ENCODE measurements around the gene PARD6G. TPM values are rescaled to one million over a fixed set of nuclear protein-coding genes. Genes with fewer than 3 reads are reported as not detected.
"Not testable (repeated sequence)": the region's sequence is repeated elsewhere in the genome, so short reads cannot be mapped to it uniquely, and the experiment has no call there.

Gene PARD6G
- total and polyA plus RNA-seq, 2 of the 13 experiments (the other 11 are each of a cell fraction or from before 2014, with no cell fraction given), result 3.6 to 7.4 TPM

GRCh38 chr18:80258640-80259039 lies 11.3 kb upstream of the PARD6G start (continued):
- no peak for TF ChIP-seq TIGD3 (CRISPR knock-in tag; IDR thresholded peaks at IDR 0.05; ENCODE audit: borderline replicate concordance)

GRCh38 chr18:80257579-80258543 lies 10.5 kb upstream of the PARD6G start:
- H3K36me3 ChIP-seq (replicated peaks in 1 of 2; ENCODE audit: control insufficient read depth in 1 of 2, insufficient read depth in 2 of 2, low read length in 2 of 2); H4K20me1 ChIP-seq (ENCODE audit: insufficient read depth, low read length); H3K9me3 ChIP-seq (ENCODE audit: low read length); H3K27me3 ChIP-seq (ENCODE audit: control insufficient read depth in 1 of 2, insufficient read depth in 2 of 2, low read length in 2 of 2); in situ Hi-C loops (cut with HindIII; ENCODE audit: extremely low pct_ligation_motif_present, low pct_unique_long_range_greater_than_20kb); H3K4me1 ChIP-seq (ENCODE audit: insufficient read depth, low read length); H2AFZ ChIP-seq (ENCODE audit: low read length); H3K9ac ChIP-seq (ENCODE audit: insufficient read depth, low read depth, low read length); intact Hi-C loops (cut with micrococcal nuclease; ENCODE audit: unreplicated experiment); BruUV-seq (replicated peaks); H3K27ac ChIP-seq (ENCODE audit: extremely low read length, insufficient read depth, low read length); H3K79me2 ChIP-seq (ENCODE audit: insufficient read depth, low read length); H3K4me3 ChIP-seq (replicated peaks in 1 of 3; ENCODE audit: insufficient read depth in 1 of 3, low read depth in 2 of 3, low read length in 3 of 3); H3K4me2 ChIP-seq (ENCODE audit: low read depth, low read length); TF ChIP-seq CREB1, ATF7 (CRISPR knock-in tag; IDR thresholded peaks at IDR 0.05): not testable (repeated sequence)
- ATAC-seq, result peak; percentile 67
- peak; percentile 55 for DNase-seq (ENCODE audit: low spot score)
- POLR2A ChIA-PET, result interaction anchor here (1.7 kb wide), 1 partner anchor 57 kb away, joined by 4 read pairs; no protein-coding TSS in a partner anchor
- 46% methylated on average over 12 of the region's 12 CpGs for WGBS (ENCODE audit: low lambda C conversion rate)
- CTCF ChIA-PET (ENCODE audit: low intra/inter-chr PET ratio, low total read pairs), result interaction anchor here (2.0 to 2.2 kb wide), 3 partner anchors 58 to 100 kb away, joined by 19 to 26 read pairs (median 20); no protein-coding TSS in a partner anchor
- peak; percentile 92 for FAIRE-seq
- TF ChIP-seq SMC3 (IDR thresholded peaks at IDR 0.05; ENCODE audit: low read length) (peak; percentile 93), FOSL2 (CRISPR knock-in tag; IDR thresholded peaks at IDR 0.05) (peak; percentile 45; the same call in 1 of the 2 replicates), ARID5B (CRISPR knock-in tag; IDR thresholded peaks at IDR 0.05) (0 out of 2 replicates have a peak, but pooled peaks have one; percentile 15), XRCC5 (optimal IDR thresholded peaks at IDR 0.05; ENCODE audit: low read length) (peak; percentile 24), CREB1 (IDR thresholded peaks at IDR 0.05) (0 out of 2 replicates have a peak, but pooled peaks have one; percentile 14), ATF2 (CRISPR knock-in tag; IDR thresholded peaks at IDR 0.05) (peak; percentile 60; the same call in 1 of the 2 replicates), ATF7 (IDR thresholded peaks at IDR 0.05) (0 out of 2 replicates have a peak, but pooled peaks have one; percentile 23), STAG1 (CRISPR knock-in tag; IDR thresholded peaks at IDR 0.05) (peak; percentile 96), SP4 (CRISPR knock-in tag; IDR thresholded peaks at IDR 0.05) (0 out of 2 replicates have a peak, but pooled peaks have one; percentile 20), RAD21 (CRISPR knock-in tag; IDR thresholded peaks at IDR 0.05) (peak; percentile 93)

Measured in HepG2 (cell line).